A549 treated with AZD9567 at 1 μM for 4 hours (cell line): Measurements from ENCODE around the gene CEP192. TPM values are rescaled to one million over a fixed set of nuclear protein-coding genes. Genes with fewer than 3 reads are reported as not detected.

Experiments used
- total RNA-seq: library from RNA; stranded (reverse); fragments of 200-300 nt; extraction: Qiagen RNA extraction; gene quantifications from 5 replicates; pipeline ENCODE4 v1.2.3, GENCODE V29; 2022; ENCODE audit not compliant: insufficient read depth

CEP192 gene, protein sequence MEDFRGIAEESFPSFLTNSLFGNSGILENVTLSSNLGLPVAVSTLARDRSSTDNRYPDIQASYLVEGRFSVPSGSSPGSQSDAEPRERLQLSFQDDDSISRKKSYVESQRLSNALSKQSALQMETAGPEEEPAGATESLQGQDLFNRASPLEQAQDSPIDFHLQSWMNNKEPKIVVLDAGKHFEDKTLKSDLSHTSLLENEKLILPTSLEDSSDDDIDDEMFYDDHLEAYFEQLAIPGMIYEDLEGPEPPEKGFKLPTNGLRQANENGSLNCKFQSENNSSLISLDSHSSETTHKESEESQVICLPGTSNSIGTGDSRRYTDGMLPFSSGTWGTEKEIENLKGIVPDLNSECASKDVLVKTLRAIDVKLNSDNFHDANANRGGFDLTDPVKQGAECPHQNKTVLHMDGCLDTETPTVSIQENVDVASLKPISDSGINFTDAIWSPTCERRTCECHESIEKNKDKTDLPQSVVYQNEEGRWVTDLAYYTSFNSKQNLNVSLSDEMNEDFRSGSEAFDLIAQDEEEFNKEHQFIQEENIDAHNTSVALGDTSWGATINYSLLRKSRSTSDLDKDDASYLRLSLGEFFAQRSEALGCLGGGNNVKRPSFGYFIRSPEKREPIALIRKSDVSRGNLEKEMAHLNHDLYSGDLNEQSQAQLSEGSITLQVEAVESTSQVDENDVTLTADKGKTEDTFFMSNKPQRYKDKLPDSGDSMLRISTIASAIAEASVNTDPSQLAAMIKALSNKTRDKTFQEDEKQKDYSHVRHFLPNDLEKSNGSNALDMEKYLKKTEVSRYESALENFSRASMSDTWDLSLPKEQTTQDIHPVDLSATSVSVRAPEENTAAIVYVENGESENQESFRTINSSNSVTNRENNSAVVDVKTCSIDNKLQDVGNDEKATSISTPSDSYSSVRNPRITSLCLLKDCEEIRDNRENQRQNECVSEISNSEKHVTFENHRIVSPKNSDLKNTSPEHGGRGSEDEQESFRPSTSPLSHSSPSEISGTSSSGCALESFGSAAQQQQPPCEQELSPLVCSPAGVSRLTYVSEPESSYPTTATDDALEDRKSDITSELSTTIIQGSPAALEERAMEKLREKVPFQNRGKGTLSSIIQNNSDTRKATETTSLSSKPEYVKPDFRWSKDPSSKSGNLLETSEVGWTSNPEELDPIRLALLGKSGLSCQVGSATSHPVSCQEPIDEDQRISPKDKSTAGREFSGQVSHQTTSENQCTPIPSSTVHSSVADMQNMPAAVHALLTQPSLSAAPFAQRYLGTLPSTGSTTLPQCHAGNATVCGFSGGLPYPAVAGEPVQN (N-terminal part only)
- total RNA-seq, result 8.2 to 11.7 TPM (median 9.4 TPM) in 5 replicates

DNA sequence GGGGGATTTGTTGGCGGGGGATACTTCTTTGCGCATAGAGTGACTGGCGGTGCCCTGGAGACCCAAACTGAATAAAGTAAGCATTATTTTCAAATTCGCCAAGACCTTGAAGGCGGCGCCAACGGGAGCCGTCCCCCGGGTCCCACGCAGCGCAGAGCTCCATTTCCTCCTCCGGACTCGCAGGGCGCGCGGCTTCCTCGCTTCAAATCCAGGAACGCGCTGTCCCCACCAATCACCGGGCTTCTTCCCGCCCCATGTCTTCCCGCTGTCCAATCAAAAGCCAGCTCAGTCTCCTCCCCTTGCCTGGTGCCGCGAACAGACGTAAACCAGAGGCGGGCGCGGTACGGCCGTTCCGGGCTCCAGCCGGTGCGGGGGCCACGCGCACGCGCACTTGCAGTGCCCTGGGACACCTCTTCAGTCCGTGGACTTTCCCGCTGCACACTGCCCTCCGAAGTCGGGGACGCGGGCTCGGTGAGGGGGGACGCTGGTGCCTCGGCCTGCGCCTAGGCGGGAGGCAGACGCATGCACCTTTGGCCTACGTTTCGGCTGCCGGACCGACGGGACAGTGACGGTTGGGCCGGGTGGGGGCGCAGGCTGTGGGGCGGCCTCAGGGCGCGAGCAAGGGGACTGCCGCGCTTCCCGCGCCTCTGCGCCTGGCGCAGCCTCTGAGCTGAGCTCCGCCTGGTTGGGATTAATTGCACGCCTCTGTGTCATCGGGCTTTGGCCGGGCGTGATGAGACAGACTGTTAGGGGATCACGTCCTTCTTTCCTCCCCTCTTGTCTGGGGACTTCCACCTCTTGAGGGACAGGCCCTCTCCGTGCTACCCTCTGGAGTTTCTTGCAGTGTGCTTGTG lies at the start of gene CEP192:
CEP192 (plus strand) TSS at position 396 of the 854 bp plus-strand sequence. CDS start 8,063 bp downstream, outside the sequence.

DNA sequence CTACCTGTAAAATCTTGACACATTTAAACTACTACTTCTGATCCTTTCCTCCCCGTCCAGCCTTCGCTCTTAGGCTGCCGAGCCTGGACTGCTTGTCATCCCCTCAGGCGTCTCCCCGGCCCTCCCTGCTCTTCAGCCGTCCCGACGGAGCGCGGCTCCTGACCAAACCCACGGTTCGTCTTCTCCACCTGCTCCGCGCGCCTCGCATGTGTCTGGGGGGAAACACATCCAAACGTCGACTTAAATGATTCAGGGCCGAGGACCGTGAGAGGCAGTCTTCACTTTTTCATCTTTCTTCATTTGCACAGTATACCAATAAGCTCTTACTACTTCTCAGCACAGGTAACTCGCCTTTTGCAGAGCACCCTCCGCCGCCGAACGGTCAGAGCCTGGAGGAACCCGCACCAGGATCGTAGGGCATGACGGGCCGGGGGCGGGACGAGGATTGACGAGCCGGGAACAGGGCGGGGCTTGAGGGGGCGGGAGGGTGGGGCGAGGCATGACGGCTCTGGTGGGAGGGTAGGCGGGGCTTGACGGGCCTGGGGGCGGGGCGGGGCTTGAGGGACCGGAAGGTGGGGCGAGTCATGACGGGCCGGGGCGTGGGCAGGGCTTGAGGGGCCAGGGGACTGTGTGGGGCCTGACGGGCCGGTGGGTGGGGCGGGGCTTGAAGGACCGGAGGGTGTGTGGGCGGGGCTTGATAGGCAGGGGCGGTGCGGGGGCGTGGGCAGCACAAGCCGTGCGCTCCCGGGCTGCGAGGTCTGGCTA lies 43.7 kb upstream of the CEP192 start, which contains the start of gene SEH1L:
SEH1L (plus strand) TSS at position 727 of the 765 bp plus-strand sequence. CDS start 111 bp downstream, outside the sequence.

Other genes with a start within 250 kb of the CEP192 start
- 20.5 to 24.1 TPM (median 21.4 TPM) in 5 replicates for gene PTPN2, start 107.1 kb upstream of the CEP192 start, total RNA-seq
- gene SEH1L, start 43.4 kb upstream of the CEP192 start, total RNA-seq, result 26.6 to 29.8 TPM (median 28.1 TPM) in 5 replicates
- 1.4 to 2.5 TPM (median 1.8 TPM) in 5 replicates for gene LDLRAD4, start 227.4 kb downstream of the CEP192 start, total RNA-seq